ENCODE measurements around the gene INPP5A. TPM values are rescaled to one million over a fixed set of nuclear protein-coding genes. Genes with fewer than 3 reads are reported as not detected.

INPP5A gene
- total and polyA plus RNA-seq, 2 donors (not counting 1 experiment from before 2014, with no cell fraction given): 9.3 to 87.8 TPM

DNA sequence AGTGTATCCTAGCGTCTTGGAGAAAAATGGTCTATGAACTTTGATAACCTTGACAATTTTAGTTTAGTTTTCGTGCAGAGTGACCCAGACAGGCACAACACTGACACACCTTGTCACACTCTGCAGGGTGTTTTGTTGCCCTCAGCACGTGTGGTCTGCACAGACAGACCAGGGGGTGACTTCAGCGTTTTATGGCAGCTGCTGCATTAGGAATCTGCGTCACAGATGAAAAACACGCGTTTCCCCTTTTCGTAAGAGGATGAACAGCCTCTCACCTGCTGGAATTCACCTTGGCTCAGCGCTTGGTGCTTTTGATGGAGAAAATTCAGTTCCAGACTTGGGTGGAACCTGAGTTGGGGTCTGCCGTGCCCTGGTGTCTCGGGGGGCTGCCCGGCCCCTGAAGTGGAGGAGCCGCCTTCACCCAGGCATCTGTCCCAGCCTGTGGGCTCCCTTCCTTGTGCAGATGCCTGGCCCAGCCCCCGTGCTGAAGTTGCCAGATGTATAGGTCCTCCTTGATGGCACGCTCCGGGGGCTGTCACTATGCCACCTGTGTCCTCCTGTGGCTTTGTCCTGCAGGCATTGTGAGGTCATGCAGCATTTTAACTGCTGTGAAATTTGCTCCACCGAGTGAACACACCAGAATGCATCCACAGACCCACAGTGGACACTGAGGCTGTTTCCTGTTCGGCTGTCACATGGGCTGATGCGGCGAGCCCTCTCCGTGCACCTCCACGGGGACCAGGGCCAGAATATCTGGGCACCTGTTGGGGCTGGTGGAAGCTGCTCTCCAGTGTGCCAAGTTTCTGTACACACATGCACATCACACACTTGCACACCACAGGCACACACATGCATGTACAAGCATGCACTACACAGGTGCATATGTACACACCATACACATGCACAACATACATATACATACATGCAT, 18.3 kb downstream of the INPP5A start:
- peak; percentile 73 for ATAC-seq (ENCODE audit: low read depth)
- H3K9ac ChIP-seq (ENCODE audit: low read length): peak overlapping the region; percentile 54
- H3K4me1 ChIP-seq (ENCODE audit: control insufficient read depth in 2 of 2, insufficient read depth in 2 of 2, low read length in 2 of 2): peaks cover 58 to 65% of the 10 kb centered on the region in 2 donors
- peaks cover 8% of the 10 kb centered on the region for H4K20me1 ChIP-seq (ENCODE audit: control insufficient read depth, insufficient read depth, low read length, poor library complexity, severe bottlenecking)
- H2AFZ ChIP-seq (ENCODE audit: insufficient read depth, low read depth, low read length, poor library complexity, severe bottlenecking): peak overlapping the region; percentile 24
- peak overlapping the region; percentile 45 to 55 (median 49) for H3K4me3 ChIP-seq (ENCODE audit: control extremely low read depth in 1 of 5, extremely low read depth in 1 of 5, insufficient read depth in 1 of 5, low read depth in 2 of 5, low read length in 4 of 5)
- intact Hi-C loops (cut with micrococcal nuclease): loop anchor here (1.0 to 5.0 kb wide), 5 partner anchors 9 to 76 kb away; partner anchors contain the start of gene INPP5A
- peaks cover 99% of the 10 kb centered on the region for H3K79me2 ChIP-seq (ENCODE audit: control insufficient read depth, insufficient read depth, low read length)
- POLR2A ChIA-PET: interaction anchor here (0.6 to 1.5 kb wide), 6 partner anchors 16 to 123 kb away, joined by 3 to 23 read pairs (median 6); no protein-coding TSS in a partner anchor
- Mint-ChIP-seq H3K4me3 (no peak overlapping the region), H3K9me3 (ENCODE audit: insufficient read depth) (no peaks in the 10 kb centered on the region), H3K27ac (no peak overlapping the region), H3K27me3 (no peaks in the 10 kb centered on the region), H3K4me1 (peaks cover 34% of the 10 kb centered on the region)
- 44% methylated on average over 22 of the region's 22 CpGs for WGBS (ENCODE audit: insufficient coverage)
- peaks cover 0 to 4% (median 0%) of the 10 kb centered on the region in 3 donors for H3K9me3 ChIP-seq (ENCODE audit: control extremely low read depth in 1 of 3, control insufficient read depth in 2 of 3, insufficient read depth in 1 of 3, low read length in 2 of 3)
- H3K36me3 ChIP-seq (replicated peaks in 1 of 2; ENCODE audit: control extremely low read depth in 1 of 2, control insufficient read depth in 1 of 2, extremely low read depth in 1 of 2, insufficient read depth in 2 of 2, low read length in 1 of 2): no peaks in the 10 kb centered on the region
- TF ChIP-seq EZH2 (IDR thresholded peaks at IDR 0.05; ENCODE audit: borderline replicate concordance, insufficient read depth, low read depth, low read length, poor library complexity, severe bottlenecking): no peak
- no peak for TF ChIP-seq CTCF (IDR thresholded peaks at IDR 0.05)
- peak overlapping the region; percentile 93 to 97 for H3K27ac ChIP-seq (ENCODE audit: low read length in 2 of 2)
- peak; percentile 91 for DNase-seq
- CTCF ChIA-PET: interaction anchor here (1.1 to 1.5 kb wide), 3 partner anchors 11 to 20 kb away, joined by 3 to 18 read pairs (median 3); no protein-coding TSS in a partner anchor
- peak overlapping the region; percentile 74 for H3K4me2 ChIP-seq (replicated peaks; ENCODE audit: low read depth, low read length, poor library complexity, severe bottlenecking)
- H3K27me3 ChIP-seq (replicated peaks in 1 of 4; ENCODE audit: control extremely low read depth in 1 of 4, control insufficient read depth in 3 of 4, insufficient read depth in 4 of 4, low read length in 3 of 4): no peaks in the 10 kb centered on the region
